Vein endothelial cell (primary cell): Measurements from ENCODE around the gene VPS4B. TPM values are rescaled to one million over a fixed set of nuclear protein-coding genes. Genes with fewer than 3 reads are reported as not detected.

Experiments used
- total RNA-seq: library from RNA; depleted of rRNA; stranded (reverse); fragments of >200 nt; gene quantifications from 2 replicates; pipeline ENCODE4 v1.2.3, GENCODE V29; 2012

VPS4B gene
- total RNA-seq = 36.9 and 47.4 TPM in 2 replicates

DNA sequence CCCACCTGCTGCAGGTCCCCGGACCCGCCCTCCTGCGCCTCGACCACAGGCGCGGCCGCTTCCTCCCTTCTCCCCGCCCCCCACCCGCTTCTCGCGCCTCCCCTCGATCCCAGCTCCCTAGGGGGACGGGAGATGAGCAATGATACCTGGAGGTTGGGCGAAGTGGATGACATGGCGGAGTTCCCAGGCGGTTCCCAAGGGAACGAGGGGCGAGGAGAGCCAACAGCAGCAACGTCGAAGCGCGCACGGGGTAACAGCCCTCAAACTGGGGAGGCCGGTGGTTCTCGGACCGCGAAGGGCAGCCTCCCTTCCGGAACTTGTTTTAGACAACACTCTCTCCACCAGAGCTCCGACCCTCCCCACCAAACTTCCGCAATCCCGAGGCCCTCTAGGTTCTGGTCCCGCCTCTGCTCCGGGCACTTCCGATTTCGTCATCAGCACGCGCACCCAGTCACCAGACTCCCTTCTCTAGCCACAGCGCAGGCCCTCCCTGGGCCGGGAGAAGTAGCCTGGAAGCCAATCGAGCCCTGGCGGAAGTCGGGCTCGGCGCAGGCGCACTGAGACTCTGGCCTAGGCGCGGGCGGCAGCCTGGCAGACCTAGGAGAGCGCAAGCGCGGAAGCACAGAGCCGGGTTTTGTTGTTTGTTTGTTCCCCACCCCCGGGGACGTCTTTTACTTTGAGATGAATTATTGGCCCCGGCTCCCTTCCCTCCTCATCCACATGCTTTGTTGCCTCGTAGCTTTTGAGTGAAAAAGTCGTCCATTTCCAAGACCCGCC lies at the start of gene VPS4B:
Gene VPS4B (minus strand): TSS at position 390 of the 777 bp plus-strand sequence. CDS start 217 bp downstream, at position 173.

DNA sequence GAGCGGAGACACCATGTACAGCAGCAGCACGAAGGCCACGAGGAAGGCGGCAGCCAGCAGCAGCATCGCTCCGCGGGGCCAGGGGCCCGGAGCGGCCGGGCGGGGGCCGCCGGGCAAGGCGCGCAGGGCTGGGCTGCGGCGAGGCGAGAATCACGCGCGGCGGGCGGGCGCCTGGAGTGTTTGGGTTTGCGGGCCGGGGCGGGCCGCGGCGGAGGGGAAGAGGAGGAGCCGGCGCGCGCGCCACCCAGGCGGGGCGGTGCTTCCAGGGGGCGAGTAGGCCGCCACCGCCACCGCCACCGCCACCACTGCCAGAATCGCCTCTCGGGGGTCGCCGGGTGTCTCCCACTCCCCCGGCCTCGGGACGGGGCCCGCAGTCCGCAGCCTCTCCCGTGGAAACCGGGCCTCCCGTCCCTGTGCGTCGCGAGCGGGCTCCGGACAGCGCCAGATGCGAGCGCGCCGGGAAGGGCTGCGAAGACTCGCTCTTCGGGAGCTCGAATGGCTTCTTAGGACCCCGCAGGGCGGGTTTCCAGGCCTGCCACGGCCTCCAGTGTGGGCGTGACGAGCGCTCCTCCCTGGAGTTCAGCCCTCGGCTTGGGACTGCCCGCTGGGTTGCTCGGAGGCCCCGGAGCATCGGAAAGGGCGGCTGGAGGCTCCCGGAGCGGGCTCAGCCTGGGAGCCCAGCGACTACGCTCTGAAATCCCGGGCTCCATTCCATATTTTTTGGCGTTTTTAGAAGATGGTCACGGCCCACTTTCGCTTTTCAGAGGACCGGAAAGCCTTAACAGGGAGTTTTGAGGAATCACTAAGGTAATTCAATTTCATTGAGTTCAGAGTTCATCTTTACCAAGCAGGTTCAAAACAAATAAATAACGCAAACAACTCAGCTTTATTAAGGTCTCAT lies 55.0 kb downstream of the VPS4B start, which contains the start of gene KDSR:
Gene KDSR (minus strand): TSS at position 154 of the 901 bp plus-strand sequence. CDS start 88 bp downstream, at position 66.

Other genes with a start within 250 kb of the VPS4B start
- 0.98 and 2.7 TPM in 2 replicates for gene BCL2, start 102.7 kb downstream of the VPS4B start, total RNA-seq
- 20.9 and 24.1 TPM in 2 replicates for gene KDSR, start 55.3 kb downstream of the VPS4B start, total RNA-seq
- not detected in 2 replicates for gene SERPINB5, start 54.5 kb upstream of the VPS4B start, total RNA-seq
- gene SERPINB12, start 119.9 kb upstream of the VPS4B start, total RNA-seq = not detected in 2 replicates
- gene SERPINB13, start 164.9 kb upstream of the VPS4B start, total RNA-seq = not detected in 2 replicates
- not detected in 2 replicates for gene SERPINB4, start 221.8 kb upstream of the VPS4B start, total RNA-seq
- gene SERPINB3, start 239.4 kb upstream of the VPS4B start, total RNA-seq = not detected in 2 replicates